Measurements from ENCODE around the gene PTPRZ1. TPM values are rescaled to one million over a fixed set of nuclear protein-coding genes. Genes with fewer than 3 reads are reported as not detected.

PTPRZ1 gene
- total RNA-seq, 2 donors from 2014 or later, result 1.4 to 4.4 TPM

GRCh38 chr7:122067077-122067476, 194.1 kb downstream of the PTPRZ1 start:
- H3K4me3 ChIP-seq, result no peak overlapping the region
- no peak for TF ChIP-seq POLR2A (IDR thresholded peaks at IDR 0.05)
- DNase-seq (ENCODE audit: low spot score), result no peak
- no peak overlapping the region for H3K27ac ChIP-seq
- no peaks in the 10 kb centered on the region for H3K36me3 ChIP-seq
- 73% methylated on average over 1 of the region's 1 CpG for WGBS
- intact Hi-C loops (cut with DNase I), result no loop called here
- no peaks in the 10 kb centered on the region for H3K9me3 ChIP-seq
- H3K27me3 ChIP-seq (replicated peaks; ENCODE audit: insufficient read depth), result no peaks in the 10 kb centered on the region
- no peaks in the 10 kb centered on the region for H3K4me1 ChIP-seq (replicated peaks)

- Histone ChIP-seq H3K36me3 (no peaks in the 10 kb centered on the region), H3K27me3 (replicated peaks; ENCODE audit: insufficient read depth) (no peaks in the 10 kb centered on the region), H3K9me3 (no peaks in the 10 kb centered on the region), H3K27ac (no peak overlapping the region), H3K4me1 (replicated peaks) (no peaks in the 10 kb centered on the region), H3K4me3 (no peak overlapping the region)
- TF ChIP-seq, protein P1, sequence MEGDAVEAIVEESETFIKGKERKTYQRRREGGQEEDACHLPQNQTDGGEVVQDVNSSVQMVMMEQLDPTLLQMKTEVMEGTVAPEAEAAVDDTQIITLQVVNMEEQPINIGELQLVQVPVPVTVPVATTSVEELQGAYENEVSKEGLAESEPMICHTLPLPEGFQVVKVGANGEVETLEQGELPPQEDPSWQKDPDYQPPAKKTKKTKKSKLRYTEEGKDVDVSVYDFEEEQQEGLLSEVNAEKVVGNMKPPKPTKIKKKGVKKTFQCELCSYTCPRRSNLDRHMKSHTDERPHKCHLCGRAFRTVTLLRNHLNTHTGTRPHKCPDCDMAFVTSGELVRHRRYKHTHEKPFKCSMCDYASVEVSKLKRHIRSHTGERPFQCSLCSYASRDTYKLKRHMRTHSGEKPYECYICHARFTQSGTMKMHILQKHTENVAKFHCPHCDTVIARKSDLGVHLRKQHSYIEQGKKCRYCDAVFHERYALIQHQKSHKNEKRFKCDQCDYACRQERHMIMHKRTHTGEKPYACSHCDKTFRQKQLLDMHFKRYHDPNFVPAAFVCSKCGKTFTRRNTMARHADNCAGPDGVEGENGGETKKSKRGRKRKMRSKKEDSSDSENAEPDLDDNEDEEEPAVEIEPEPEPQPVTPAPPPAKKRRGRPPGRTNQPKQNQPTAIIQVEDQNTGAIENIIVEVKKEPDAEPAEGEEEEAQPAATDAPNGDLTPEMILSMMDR (IDR thresholded peaks at IDR 0.05), result no peak
- TF ChIP-seq POLR2AphosphoS5 (IDR thresholded peaks at IDR 0.05) (no peak), POLR2A (IDR thresholded peaks at IDR 0.05) (no peak)
- DNase-seq (ENCODE audit: low spot score), result no peak
- 65% methylated on average over 1 of the region's 1 CpG for WGBS
- intact Hi-C loops (cut with DNase I), result no loop called here
Measured at GRCh38 chr7:122068046-122068445, 195.1 kb downstream of the PTPRZ1 start.

DNA sequence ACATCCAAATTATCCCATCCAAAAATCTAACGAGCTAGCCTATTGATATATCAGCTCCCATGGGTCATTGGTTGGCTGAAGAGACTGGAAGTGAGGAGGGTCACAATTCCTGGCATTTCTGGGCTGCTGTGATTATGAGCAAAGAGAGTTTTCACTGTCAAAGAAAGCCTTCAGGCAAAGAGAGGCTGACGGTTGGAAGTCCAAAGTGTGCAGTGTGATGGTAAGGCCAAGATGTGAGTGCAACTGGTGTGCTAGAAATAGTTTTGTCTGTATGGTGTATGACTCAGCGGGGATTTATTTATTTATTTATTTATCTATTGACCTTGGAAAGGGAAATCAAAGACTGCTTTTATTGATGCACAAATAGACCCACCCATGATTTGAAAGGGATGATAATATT, 196.0 kb downstream of the PTPRZ1 start:
- H3K36me3 ChIP-seq, result no peaks in the 10 kb centered on the region
- no peak overlapping the region for H3K27ac ChIP-seq
- no peaks in the 10 kb centered on the region for H3K27me3 ChIP-seq (replicated peaks; ENCODE audit: insufficient read depth)
- H3K4me1 ChIP-seq (replicated peaks), result no peaks in the 10 kb centered on the region
- intact Hi-C loops (cut with DNase I), result no loop called here
- H3K9me3 ChIP-seq, result no peaks in the 10 kb centered on the region
- no peak for DNase-seq (ENCODE audit: low spot score)
- TF ChIP-seq POLR2A (IDR thresholded peaks at IDR 0.05) (no peak), POLR2AphosphoS5 (IDR thresholded peaks at IDR 0.05) (no peak)
- TF ChIP-seq, protein P1 (IDR thresholded peaks at IDR 0.05), result no peak
- 76% methylated on average over 3 of the region's 3 CpGs for WGBS
- no peak overlapping the region for H3K4me3 ChIP-seq

GRCh38 chr7:122070062-122070461, 197.1 kb downstream of the PTPRZ1 start:
- TF ChIP-seq, protein P1 (IDR thresholded peaks at IDR 0.05), result no peak
- TF ChIP-seq POLR2A (IDR thresholded peaks at IDR 0.05) (no peak), POLR2AphosphoS5 (IDR thresholded peaks at IDR 0.05) (no peak)
- Histone ChIP-seq H3K27ac (no peak overlapping the region), H3K4me3 (no peak overlapping the region), H3K4me1 (replicated peaks) (no peaks in the 10 kb centered on the region), H3K36me3 (no peaks in the 10 kb centered on the region), H3K9me3 (no peaks in the 10 kb centered on the region), H3K27me3 (replicated peaks; ENCODE audit: insufficient read depth) (no peaks in the 10 kb centered on the region)
- WGBS, result 48% methylated on average over 1 of the region's 1 CpG
- no peak for DNase-seq (ENCODE audit: low spot score)
- intact Hi-C loops (cut with DNase I), result no loop called here

DNA sequence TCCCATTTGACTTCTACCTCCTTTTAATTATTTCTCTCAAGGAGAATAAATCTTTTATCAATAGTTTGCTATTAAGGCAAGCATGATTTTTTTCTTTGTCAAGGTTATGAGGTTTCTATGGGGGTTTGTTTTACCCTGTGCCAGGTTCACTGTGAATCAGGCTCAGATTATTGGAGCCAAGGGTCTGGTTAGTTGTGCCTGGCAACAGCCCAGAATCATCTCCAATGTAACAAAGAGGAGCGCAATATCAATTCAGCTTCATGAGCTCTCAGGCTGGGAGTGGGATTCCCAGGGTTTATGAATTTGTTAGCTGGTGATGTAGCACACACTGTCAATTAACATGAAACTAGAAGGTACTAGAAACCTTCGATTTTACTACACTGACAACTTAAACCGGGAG, 197.9 kb downstream of the PTPRZ1 start:
- Histone ChIP-seq H3K27me3 (replicated peaks; ENCODE audit: insufficient read depth) (no peaks in the 10 kb centered on the region), H3K4me3 (no peak overlapping the region)
- WGBS, result 90% methylated on average over 3 of the region's 3 CpGs

More for the DNA sequence above, 197.9 kb downstream of the PTPRZ1 start:
- TF ChIP-seq POLR2AphosphoS5 (IDR thresholded peaks at IDR 0.05), result no peak
- TF ChIP-seq, protein P1 (IDR thresholded peaks at IDR 0.05), result no peak
- no peak for TF ChIP-seq POLR2A (IDR thresholded peaks at IDR 0.05)
- intact Hi-C loops (cut with DNase I), result no loop called here
- H3K27ac ChIP-seq, result no peak overlapping the region
- no peaks in the 10 kb centered on the region for H3K36me3 ChIP-seq
- no peaks in the 10 kb centered on the region for H3K4me1 ChIP-seq (replicated peaks)
- no peaks in the 10 kb centered on the region for H3K9me3 ChIP-seq
- DNase-seq (ENCODE audit: low spot score), result no peak

All from prostate gland (tissue), 2 donors.